ENCODE measurements around the gene DNAJC5. TPM values are rescaled to one million over a fixed set of nuclear protein-coding genes. Genes with fewer than 3 reads are reported as not detected.
"Not testable (repeated sequence)": the region's sequence is repeated elsewhere in the genome, so short reads cannot be mapped to it uniquely, and the experiment has no call there.

DNAJC5 gene
- total RNA-seq, 1 experiment from 2014 or later, result 48.5 TPM

GRCh38 chr20:63897978-63898561, 3.1 kb downstream of the DNAJC5 start:
- H3K36me3 ChIP-seq, result peaks cover 31% of the 10 kb centered on the region
- no peaks in the 10 kb centered on the region for H3K27me3 ChIP-seq (replicated peaks)
- no peak for DNase-seq (ENCODE audit: low read depth in 1 of 2, low spot score in 2 of 2)
- H3K4me3 ChIP-seq, result no peak overlapping the region
- no peak overlapping the region for H3K27ac ChIP-seq
- no peaks in the 10 kb centered on the region for H3K9me3 ChIP-seq (replicated peaks)
- peaks cover 18% of the 10 kb centered on the region for H3K4me1 ChIP-seq (replicated peaks)

GRCh38 chr20:63898882-63899558, 4.1 kb downstream of the DNAJC5 start:
- no peaks in the 10 kb centered on the region for H3K9me3 ChIP-seq (replicated peaks)
- H3K27ac ChIP-seq, result no peak overlapping the region
- H3K4me1 ChIP-seq (replicated peaks), result peaks cover 18% of the 10 kb centered on the region
- H3K27me3 ChIP-seq (replicated peaks), result no peaks in the 10 kb centered on the region
- H3K4me3 ChIP-seq, result no peak overlapping the region
- no peak for DNase-seq (ENCODE audit: low read depth in 1 of 2, low spot score in 2 of 2)
- peaks cover 33% of the 10 kb centered on the region for H3K36me3 ChIP-seq

GRCh38 chr20:63900413-63900812, 5.5 kb downstream of the DNAJC5 start:
- peaks cover 28% of the 10 kb centered on the region for H3K36me3 ChIP-seq
- no peak overlapping the region for H3K4me3 ChIP-seq
- H3K9me3 ChIP-seq (replicated peaks), result no peaks in the 10 kb centered on the region
- no peak overlapping the region for H3K27ac ChIP-seq
- no peaks in the 10 kb centered on the region for H3K27me3 ChIP-seq (replicated peaks)
- peaks cover 10% of the 10 kb centered on the region for H3K4me1 ChIP-seq (replicated peaks)
- no peak for DNase-seq (ENCODE audit: low read depth in 1 of 2, low spot score in 2 of 2)

- Histone ChIP-seq H3K4me3 (no peak overlapping the region), H3K27ac (no peak overlapping the region), H3K9me3 (replicated peaks) (no peaks in the 10 kb centered on the region), H3K36me3 (peaks cover 12% of the 10 kb centered on the region; the same call in 1 of the 2 replicates), H3K4me1 (replicated peaks) (no peaks in the 10 kb centered on the region; the same call in 1 of the 2 replicates), H3K27me3 (replicated peaks) (no peaks in the 10 kb centered on the region)
- DNase-seq (ENCODE audit: low read depth in 1 of 2, low spot score in 2 of 2), result no peak
Observed at GRCh38 chr20:63903796-63904561, 9.1 kb downstream of the DNAJC5 start.

GRCh38 chr20:63908008-63908682, 13.2 kb downstream of the DNAJC5 start:
- Histone ChIP-seq H3K9me3 (replicated peaks) (no peaks in the 10 kb centered on the region), H3K4me3 (no peak overlapping the region), H3K27ac (no peak overlapping the region), H3K4me1 (replicated peaks) (no peaks in the 10 kb centered on the region; the same call in 1 of the 2 replicates), H3K27me3 (replicated peaks) (no peaks in the 10 kb centered on the region), H3K36me3 (peaks cover 9% of the 10 kb centered on the region)
- DNase-seq (ENCODE audit: low read depth in 1 of 2, low spot score in 2 of 2), result no peak

- no peak for DNase-seq (ENCODE audit: low read depth in 1 of 2, low spot score in 2 of 2)
- Histone ChIP-seq H3K27me3 (replicated peaks) (no peaks in the 10 kb centered on the region), H3K4me1 (replicated peaks) (no peaks in the 10 kb centered on the region), H3K9me3 (replicated peaks) (peaks cover 4% of the 10 kb centered on the region; the same call in 1 of the 2 replicates), H3K27ac (no peak overlapping the region), H3K4me3 (no peak overlapping the region), H3K36me3 (peaks cover 15% of the 10 kb centered on the region)
Observed at GRCh38 chr20:63911176-63911575, 16.2 kb downstream of the DNAJC5 start.

GRCh38 chr20:63913768-63914167, 18.8 kb downstream of the DNAJC5 start:
- H3K9me3 ChIP-seq (replicated peaks), result peaks cover 4% of the 10 kb centered on the region; the same call in 1 of the 2 replicates
- H3K27ac ChIP-seq, result no peak overlapping the region
- no peak overlapping the region for H3K4me3 ChIP-seq
- peaks cover 26% of the 10 kb centered on the region for H3K36me3 ChIP-seq
- no peak for DNase-seq (ENCODE audit: low read depth in 1 of 2, low spot score in 2 of 2)
- peaks cover 6% of the 10 kb centered on the region; the same call in 1 of the 2 replicates for H3K4me1 ChIP-seq (replicated peaks)
- H3K27me3 ChIP-seq (replicated peaks), result no peaks in the 10 kb centered on the region

- peaks cover 22% of the 10 kb centered on the region for H3K36me3 ChIP-seq
- no peak overlapping the region for H3K27ac ChIP-seq
- peaks cover 4% of the 10 kb centered on the region; the same call in 1 of the 2 replicates for H3K9me3 ChIP-seq (replicated peaks)
- H3K27me3 ChIP-seq (replicated peaks), result no peaks in the 10 kb centered on the region
- H3K4me3 ChIP-seq, result no peak overlapping the region
- no peak for DNase-seq (ENCODE audit: low read depth in 1 of 2, low spot score in 2 of 2)
- peaks cover 6% of the 10 kb centered on the region; the same call in 1 of the 2 replicates for H3K4me1 ChIP-seq (replicated peaks)
Observed at GRCh38 chr20:63915471-63915870, 20.5 kb downstream of the DNAJC5 start.

GRCh38 chr20:63916371-63916939, 21.5 kb downstream of the DNAJC5 start:
- not testable (repeated sequence) for H3K4me1 ChIP-seq (replicated peaks); DNase-seq (ENCODE audit: low read depth in 1 of 2, low spot score in 2 of 2); H3K4me3 ChIP-seq; H3K9me3 ChIP-seq (replicated peaks); H3K27ac ChIP-seq; H3K27me3 ChIP-seq (replicated peaks)
- H3K36me3 ChIP-seq, result peaks cover 30% of the 10 kb centered on the region

- peaks cover 6% of the 10 kb centered on the region; the same call in 1 of the 2 replicates for H3K4me1 ChIP-seq (replicated peaks)
- DNase-seq (ENCODE audit: low read depth in 1 of 2, low spot score in 2 of 2), result no peak
- H3K9me3 ChIP-seq (replicated peaks), result peaks cover 4% of the 10 kb centered on the region; the same call in 1 of the 2 replicates
- peaks cover 36% of the 10 kb centered on the region for H3K36me3 ChIP-seq
- no peak overlapping the region for H3K27ac ChIP-seq
- H3K27me3 ChIP-seq (replicated peaks), result no peaks in the 10 kb centered on the region
- H3K4me3 ChIP-seq, result no peak overlapping the region
Observed at GRCh38 chr20:63917811-63918210, 22.9 kb downstream of the DNAJC5 start.

- Histone ChIP-seq H3K36me3 (peaks cover 36% of the 10 kb centered on the region), H3K27ac (no peak overlapping the region), H3K27me3 (replicated peaks) (no peaks in the 10 kb centered on the region), H3K4me1 (replicated peaks) (peaks cover 6% of the 10 kb centered on the region; the same call in 1 of the 2 replicates), H3K9me3 (replicated peaks) (no peaks in the 10 kb centered on the region; the same call in 1 of the 2 replicates), H3K4me3 (no peak overlapping the region)
- no peak for DNase-seq (ENCODE audit: low read depth in 1 of 2, low spot score in 2 of 2)
Observed at GRCh38 chr20:63919130-63919529, 24.2 kb downstream of the DNAJC5 start.

- Histone ChIP-seq H3K27me3 (replicated peaks) (no peaks in the 10 kb centered on the region), H3K9me3 (replicated peaks) (no peaks in the 10 kb centered on the region; the same call in 1 of the 2 replicates), H3K4me3 (no peak overlapping the region), H3K27ac (no peak overlapping the region), H3K36me3 (peaks cover 38% of the 10 kb centered on the region), H3K4me1 (replicated peaks) (peaks cover 6% of the 10 kb centered on the region; the same call in 1 of the 2 replicates)
- DNase-seq (ENCODE audit: low read depth in 1 of 2, low spot score in 2 of 2), result no peak
Observed at GRCh38 chr20:63920226-63920625, 25.3 kb downstream of the DNAJC5 start.

- no peak overlapping the region for H3K4me3 ChIP-seq
- no peaks in the 10 kb centered on the region for H3K9me3 ChIP-seq (replicated peaks)
- H3K27me3 ChIP-seq (replicated peaks), result no peaks in the 10 kb centered on the region
- peaks cover 48% of the 10 kb centered on the region for H3K36me3 ChIP-seq
- DNase-seq (ENCODE audit: low read depth in 1 of 2, low spot score in 2 of 2), result no peak
- H3K27ac ChIP-seq, result no peak overlapping the region
- H3K4me1 ChIP-seq (replicated peaks), result peaks cover 9% of the 10 kb centered on the region
Observed at GRCh38 chr20:63923651-63924050, 28.7 kb downstream of the DNAJC5 start.

Data from SJSA1 (cell line).